GM18520 (cell line): ENCODE measurements around the gene IQCE.
"Not testable (repeated sequence)": the region's sequence is repeated elsewhere in the genome, so short reads cannot be mapped to it uniquely, and the experiment has no call there.

Source experiments
- ATAC-seq: cut with Tn5 transposase; IDR thresholded peaks from one replicate; pipeline ENCODE4 v1.9.1; 2021; ENCODE audit not compliant: unreplicated experiment

Gene IQCE

GRCh38 chr7:2598154-2598823 lies 39.5 kb downstream of the IQCE start:
- no peak for ATAC-seq

GRCh38 chr7:2601065-2601464 lies 42.3 kb downstream of the IQCE start:
- no peak for ATAC-seq

DNA sequence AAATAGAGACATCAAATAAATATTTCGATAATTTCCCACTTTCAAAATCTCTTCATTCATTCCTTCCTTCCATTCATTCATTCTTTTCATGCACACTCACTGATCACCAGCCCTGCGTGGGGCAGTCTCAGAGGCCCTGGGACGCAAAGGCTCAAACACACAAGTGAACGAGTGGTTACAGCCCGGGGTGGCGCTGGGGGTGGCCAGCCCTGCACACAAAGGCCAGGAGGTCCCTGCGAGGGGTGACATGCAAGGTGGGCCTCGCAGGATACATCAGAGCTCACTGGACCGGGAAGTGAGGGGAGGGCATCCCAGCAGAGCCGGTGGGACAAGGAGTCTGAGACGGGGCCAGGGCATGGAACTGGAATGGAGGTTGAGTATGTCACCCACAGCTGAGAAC lies 43.1 kb downstream of the IQCE start:
- ATAC-seq = no peak

DNA sequence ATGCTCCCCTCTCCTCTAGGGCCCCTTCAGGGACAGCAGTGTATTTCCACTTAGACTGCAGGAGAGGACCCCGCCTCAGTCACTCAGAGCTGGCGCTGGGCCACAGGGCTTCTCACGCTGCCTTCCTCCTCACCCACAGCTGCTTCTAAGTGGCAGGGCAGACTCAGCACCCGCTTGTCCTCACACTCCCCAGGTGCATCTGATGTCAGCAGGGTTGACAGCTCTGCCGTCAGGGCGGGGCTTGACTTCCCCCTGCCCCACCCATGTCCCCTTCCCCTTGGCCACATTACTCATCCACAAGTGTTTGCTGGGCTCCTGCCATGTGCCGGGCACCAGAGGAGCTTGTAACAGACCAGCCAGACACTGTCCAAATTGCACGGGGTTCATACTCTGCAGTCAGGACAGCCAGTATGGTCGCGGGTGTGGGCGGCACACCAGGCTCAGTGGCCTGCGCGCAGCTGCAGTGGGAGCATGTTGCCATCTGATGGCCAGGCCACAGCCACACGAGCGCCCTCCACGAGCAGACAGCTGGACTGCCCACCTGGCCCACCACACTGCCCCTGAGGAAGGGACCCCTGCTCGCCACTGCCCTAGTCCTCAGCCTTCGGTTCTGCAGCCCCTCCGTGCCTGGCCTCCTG lies 43.7 kb downstream of the IQCE start:
- no peak for ATAC-seq

GRCh38 chr7:2603044-2603965 lies 44.5 kb downstream of the IQCE start:
- no peak for ATAC-seq

- no peak for ATAC-seq
Observed at GRCh38 chr7:2604608-2605174, 45.9 kb downstream of the IQCE start.

GRCh38 chr7:2605608-2606538 lies 47.1 kb downstream of the IQCE start:
- ATAC-seq = no peak

- ATAC-seq = no peak
Observed at GRCh38 chr7:2606539-2606936, 47.8 kb downstream of the IQCE start.

DNA sequence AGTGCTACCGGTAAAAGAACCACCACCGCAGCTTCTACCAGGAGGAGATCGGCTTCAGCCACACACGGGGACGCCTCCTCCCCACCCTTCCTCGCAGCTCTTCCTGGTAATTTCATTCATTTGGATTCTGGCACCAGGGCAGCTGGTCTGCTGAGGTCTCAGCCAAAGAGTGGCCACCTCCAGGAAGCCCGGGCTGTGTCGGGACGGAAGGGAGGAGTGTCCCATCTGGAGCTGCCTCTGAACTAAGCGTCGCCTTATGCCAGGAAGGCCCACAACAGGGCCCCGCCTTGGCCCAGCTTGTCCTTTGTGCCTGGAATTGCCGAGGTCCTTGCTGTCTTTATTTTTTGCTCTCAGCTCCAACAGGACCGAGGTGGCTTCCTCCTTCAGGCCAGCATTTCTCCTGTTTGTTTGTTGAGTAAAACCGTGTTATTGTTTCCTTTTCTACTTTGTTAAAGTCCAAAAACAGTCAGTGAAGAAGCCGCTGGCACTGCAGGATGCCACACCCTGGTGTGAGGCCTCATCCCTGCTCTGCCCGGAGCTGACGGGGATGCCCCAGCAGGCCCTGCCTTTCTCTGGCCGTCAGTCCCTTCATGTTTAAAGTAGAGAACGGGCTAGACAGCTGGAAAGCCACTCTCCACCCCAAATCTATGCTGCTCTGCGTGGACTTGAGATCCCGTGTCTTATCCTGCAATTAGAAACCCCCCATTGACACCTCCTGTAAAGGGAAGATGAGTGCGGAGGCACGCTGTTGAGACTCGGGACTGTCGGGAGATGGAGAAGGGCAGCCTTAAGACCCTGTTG lies 48.5 kb downstream of the IQCE start:
- no peak for ATAC-seq

DNA sequence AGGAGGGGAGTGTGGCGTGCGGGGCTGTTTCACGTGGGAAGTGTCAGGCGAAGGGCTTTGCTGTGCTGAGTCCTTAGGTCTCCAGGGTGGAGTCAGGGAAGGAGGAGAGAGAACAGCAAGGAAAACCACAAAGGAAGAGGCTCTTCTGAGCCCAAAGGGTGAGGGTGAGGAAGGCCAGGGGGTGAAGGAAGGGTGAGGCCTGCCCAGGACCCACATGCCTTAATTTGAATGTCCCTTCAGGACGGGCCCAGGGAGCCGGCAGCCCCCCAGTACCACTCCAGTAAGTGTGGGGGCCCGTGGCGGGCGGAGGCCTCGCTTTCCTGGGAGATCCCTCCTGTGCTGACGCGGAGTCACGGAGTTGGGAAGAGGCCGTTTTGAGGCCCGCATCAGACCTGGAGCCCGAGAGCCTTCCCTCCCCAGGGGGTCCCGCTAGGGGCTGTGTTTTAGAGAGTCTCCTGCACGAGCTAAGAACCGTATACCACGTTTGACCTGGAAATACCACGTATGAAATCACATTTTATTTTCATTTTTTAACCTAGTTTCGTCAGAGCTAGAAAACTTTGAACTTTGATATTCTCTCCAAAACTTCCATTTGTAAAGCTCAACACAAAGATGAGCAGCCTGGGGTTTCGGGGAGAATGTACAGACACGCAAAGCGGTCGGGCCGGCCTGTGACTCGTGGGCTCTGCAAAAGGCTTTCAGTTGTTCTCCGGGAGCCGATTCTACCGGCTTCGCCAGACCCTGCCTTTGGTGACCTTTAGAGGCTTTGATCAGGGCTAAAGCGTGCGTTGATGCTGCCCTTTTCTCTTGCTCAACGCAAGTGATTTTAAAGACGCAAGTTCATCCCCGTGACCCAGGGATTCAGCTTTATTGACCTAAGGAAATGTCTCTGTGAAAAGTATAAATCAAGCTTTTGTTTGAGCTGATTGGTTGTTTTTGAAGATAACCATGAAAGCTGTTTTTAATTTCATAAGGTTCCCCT lies 49.4 kb downstream of the IQCE start:
- no peak for ATAC-seq

GRCh38 chr7:2608921-2609411 lies 50.2 kb downstream of the IQCE start:
- no peak for ATAC-seq

- ATAC-seq = not testable (repeated sequence)
Observed at GRCh38 chr7:2609646-2610045, 50.9 kb downstream of the IQCE start.

- ATAC-seq = no peak
Observed at GRCh38 chr7:2610466-2610865, 51.7 kb downstream of the IQCE start.

DNA sequence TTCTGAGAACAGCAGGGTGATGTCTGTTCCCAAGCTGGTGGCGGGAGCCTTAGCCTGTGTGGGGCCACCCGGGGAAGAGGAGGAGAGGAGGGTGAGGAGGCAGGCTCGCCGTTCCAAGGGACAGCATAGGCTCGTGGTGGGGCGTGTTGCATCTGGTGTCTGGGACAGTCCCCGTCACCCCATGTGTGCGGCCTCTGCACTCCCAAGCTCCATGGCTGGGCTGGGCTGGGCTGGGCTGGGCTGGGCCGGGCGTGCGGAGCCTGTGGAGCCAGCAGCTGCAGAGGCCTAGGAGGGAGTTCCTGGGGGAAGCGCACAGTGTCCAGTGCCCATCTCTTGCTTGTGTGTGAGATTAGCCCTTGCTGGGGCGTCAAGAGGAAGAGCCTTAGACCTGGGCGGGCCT lies 52.1 kb downstream of the IQCE start:
- ATAC-seq = no peak

DNA sequence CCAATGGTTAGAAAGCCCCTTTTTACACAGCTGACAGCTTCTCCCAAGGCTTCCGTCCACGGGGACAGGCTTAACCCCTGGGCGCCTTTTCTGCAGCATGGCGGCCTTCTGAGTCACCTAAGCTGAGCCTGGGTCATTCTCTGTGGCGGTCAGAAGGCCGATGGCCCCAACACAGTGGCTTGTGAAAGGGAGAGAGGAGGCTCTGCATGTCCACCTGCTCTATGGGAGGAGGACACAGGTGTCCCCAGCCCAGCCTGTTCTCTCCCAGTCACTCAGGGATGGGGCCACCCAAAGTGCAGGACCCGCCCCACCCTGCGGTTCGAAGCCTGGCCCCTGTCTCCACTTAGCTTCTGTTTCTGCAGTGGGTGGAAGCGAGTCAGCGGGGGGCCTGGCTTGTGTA lies 52.6 kb downstream of the IQCE start:
- no peak for ATAC-seq

DNA sequence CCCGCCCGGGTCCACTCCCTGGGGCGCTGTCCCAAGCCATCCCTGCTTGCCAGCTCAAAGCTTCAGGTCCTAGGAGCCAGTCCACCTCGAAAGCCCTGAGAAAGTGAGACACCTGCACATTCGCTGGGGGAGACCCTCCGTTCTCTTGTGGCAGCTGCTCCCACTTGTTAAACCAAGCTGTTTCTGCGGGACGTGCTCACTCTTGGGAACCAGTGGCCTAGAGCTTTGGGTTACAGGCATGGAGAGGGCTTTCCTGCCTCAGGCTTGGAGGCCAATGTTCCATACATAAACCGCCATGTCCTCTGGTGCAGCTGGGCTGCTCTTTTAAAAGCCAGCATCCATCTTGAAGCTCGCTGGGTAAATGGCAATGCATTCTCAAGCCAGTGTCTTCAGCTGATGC lies 53.1 kb downstream of the IQCE start:
- no peak for ATAC-seq

- ATAC-seq = no peak
Observed at GRCh38 chr7:2612445-2613097, 53.8 kb downstream of the IQCE start.
